ENCODE measurements around the gene CHMP4B.

The CHMP4B gene

DNA sequence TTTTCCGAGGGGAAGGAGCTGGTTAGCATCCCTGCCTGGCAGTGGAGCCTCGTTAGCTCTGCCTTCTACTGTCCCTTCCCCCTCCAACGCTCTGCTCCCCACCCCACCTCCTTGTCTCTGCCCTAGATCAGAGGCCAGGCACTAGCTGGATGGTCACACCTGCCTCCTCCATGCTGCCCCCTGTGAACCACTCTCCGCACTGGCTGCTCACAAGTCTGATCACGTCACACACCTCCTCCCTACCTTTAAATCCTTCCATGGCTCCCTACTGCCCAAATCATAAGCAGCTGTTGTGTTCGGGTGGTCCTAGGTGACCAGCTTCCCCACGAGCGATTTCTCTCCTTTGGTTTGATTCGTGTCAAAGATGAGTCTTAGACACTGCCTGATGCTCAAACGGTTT is 71.3 kb downstream of the CHMP4B start:
- no peak overlapping the region for H3K4me3 ChIP-seq (ENCODE audit: low read depth, low read length)
- TF ChIP-seq, protein P1, sequence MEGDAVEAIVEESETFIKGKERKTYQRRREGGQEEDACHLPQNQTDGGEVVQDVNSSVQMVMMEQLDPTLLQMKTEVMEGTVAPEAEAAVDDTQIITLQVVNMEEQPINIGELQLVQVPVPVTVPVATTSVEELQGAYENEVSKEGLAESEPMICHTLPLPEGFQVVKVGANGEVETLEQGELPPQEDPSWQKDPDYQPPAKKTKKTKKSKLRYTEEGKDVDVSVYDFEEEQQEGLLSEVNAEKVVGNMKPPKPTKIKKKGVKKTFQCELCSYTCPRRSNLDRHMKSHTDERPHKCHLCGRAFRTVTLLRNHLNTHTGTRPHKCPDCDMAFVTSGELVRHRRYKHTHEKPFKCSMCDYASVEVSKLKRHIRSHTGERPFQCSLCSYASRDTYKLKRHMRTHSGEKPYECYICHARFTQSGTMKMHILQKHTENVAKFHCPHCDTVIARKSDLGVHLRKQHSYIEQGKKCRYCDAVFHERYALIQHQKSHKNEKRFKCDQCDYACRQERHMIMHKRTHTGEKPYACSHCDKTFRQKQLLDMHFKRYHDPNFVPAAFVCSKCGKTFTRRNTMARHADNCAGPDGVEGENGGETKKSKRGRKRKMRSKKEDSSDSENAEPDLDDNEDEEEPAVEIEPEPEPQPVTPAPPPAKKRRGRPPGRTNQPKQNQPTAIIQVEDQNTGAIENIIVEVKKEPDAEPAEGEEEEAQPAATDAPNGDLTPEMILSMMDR (IDR thresholded peaks at IDR 0.05; ENCODE audit: low read depth, low read length) = no peak
- TF ChIP-seq MAX (IDR thresholded peaks at IDR 0.05; ENCODE audit: low read depth, low read length) (no peak), POLR2A (IDR thresholded peaks at IDR 0.05; ENCODE audit: extremely low read depth, insufficient read length) (no peak), MYC (IDR thresholded peaks at IDR 0.05; ENCODE audit: low read depth, low read length) (no peak)
- DNase-seq (ENCODE audit: low read depth) = no peak

DNA sequence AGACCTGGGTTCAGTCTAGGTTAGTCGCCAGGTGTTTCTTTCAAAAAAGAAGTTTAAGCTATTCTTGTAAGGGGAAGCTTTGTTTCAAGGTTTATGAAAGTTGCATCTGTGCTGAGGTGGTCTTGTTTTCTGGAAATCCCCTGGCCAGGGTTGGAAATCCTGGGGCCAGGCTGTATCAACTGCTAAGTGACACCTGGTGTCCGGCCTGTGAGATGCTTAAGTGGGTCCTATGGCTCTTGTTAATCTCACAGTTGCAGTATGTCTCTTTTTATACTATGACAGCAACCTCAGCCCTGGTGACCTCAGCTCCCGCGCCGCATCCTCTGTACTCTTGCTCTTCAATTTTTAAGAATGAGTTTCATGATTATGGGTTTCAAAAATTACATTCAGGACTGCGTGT is 72.0 kb downstream of the CHMP4B start:
- H3K4me3 ChIP-seq (ENCODE audit: low read depth, low read length) = no peak overlapping the region
- no peak for DNase-seq (ENCODE audit: low read depth)
- TF ChIP-seq POLR2A (IDR thresholded peaks at IDR 0.05; ENCODE audit: extremely low read depth, insufficient read length) = no peak
- TF ChIP-seq MAX (IDR thresholded peaks at IDR 0.05; ENCODE audit: low read depth, low read length) = no peak
- TF ChIP-seq, protein P1 (IDR thresholded peaks at IDR 0.05; ENCODE audit: low read depth, low read length) = no peak
- no peak for TF ChIP-seq MYC (IDR thresholded peaks at IDR 0.05; ENCODE audit: low read depth, low read length)

DNA sequence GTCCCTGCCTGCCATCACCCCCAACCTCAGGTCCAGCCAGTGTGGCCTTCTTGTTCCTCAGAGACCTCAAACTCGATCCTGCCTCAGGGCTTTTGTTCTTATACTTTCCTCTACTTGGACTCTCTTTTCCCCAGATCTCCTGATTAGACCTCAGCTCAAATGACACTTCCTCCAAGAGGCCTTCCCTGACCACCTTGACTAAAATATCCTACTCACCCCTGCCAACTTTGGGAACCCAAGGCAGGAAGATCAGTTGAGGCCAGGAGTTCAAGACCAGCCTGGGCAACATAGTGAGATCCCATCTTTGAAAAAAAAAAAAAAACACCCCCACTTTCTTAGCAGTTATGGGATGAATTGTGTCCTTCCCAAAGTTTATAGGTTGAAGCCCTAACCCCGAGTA is 73.5 kb downstream of the CHMP4B start:
- no peak for DNase-seq (ENCODE audit: low read depth)
- H3K4me3 ChIP-seq (ENCODE audit: low read depth, low read length) = no peak overlapping the region
- TF ChIP-seq MAX (IDR thresholded peaks at IDR 0.05; ENCODE audit: low read depth, low read length) (no peak), MYC (IDR thresholded peaks at IDR 0.05; ENCODE audit: low read depth, low read length) (no peak), POLR2A (IDR thresholded peaks at IDR 0.05; ENCODE audit: extremely low read depth, insufficient read length) (no peak)
- TF ChIP-seq, protein P1 (IDR thresholded peaks at IDR 0.05; ENCODE audit: low read depth, low read length) = no peak

DNA sequence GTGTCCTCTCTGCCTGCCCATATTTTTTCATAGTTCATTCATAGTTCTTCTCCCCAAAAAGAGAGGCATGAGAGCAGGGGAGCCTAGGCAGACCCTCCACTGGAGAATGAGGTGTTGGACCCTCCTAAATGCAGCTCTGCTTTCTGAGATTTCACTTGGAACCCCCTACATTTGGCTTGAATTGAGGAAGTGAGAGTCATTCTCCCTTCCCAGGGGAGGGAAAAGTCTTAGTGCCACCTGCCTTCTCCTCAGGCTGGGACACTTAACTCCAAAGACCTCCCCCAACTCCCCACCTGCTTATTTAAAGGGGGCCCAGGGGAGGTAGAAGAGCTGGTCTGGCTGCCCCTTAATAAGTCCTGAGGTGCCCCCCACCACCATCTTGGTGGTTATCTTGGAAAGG is 78.2 kb downstream of the CHMP4B start:
- TF ChIP-seq MYC (IDR thresholded peaks at IDR 0.05; ENCODE audit: low read depth, low read length) = no peak
- TF ChIP-seq POLR2A (IDR thresholded peaks at IDR 0.05; ENCODE audit: extremely low read depth, insufficient read length) = no peak
- TF ChIP-seq, protein P1 (IDR thresholded peaks at IDR 0.05; ENCODE audit: low read depth, low read length) = no peak
- TF ChIP-seq MAX (IDR thresholded peaks at IDR 0.05; ENCODE audit: low read depth, low read length) = no peak
- DNase-seq (ENCODE audit: low read depth) = no peak
- H3K4me3 ChIP-seq (ENCODE audit: low read depth, low read length) = no peak overlapping the region

- no peak for TF ChIP-seq MAX (IDR thresholded peaks at IDR 0.05; ENCODE audit: low read depth, low read length)
- TF ChIP-seq MYC (IDR thresholded peaks at IDR 0.05; ENCODE audit: low read depth, low read length) = no peak
- no peak for TF ChIP-seq POLR2A (IDR thresholded peaks at IDR 0.05; ENCODE audit: extremely low read depth, insufficient read length)
- TF ChIP-seq, protein P1 (IDR thresholded peaks at IDR 0.05; ENCODE audit: low read depth, low read length) = no peak
- DNase-seq (ENCODE audit: low read depth) = no peak
- H3K4me3 ChIP-seq (ENCODE audit: low read depth, low read length) = no peak overlapping the region
Observed at GRCh38 chr20:33890557-33890956, 79.4 kb downstream of the CHMP4B start.

DNA sequence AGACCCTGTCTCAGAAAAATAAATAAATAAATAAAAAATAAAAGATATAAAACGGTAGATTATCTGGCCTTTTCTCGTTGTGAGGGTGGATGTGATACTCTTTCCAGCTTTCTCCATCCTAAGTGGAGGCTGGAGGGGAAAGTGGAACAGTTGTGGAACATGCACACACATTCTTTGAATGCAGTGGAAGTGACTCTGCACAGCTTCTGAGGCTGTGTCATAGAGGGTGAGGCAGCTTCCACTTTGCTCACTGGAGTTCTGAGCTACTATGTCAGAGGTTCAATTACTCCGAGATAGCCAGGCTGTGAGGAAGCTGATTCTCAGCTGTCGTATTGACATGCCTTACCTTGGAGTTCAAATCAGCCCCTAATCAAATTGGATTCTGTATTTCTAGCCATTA is 82.2 kb downstream of the CHMP4B start:
- H3K4me3 ChIP-seq (ENCODE audit: low read depth, low read length) = no peak overlapping the region
- no peak for DNase-seq (ENCODE audit: low read depth)
- TF ChIP-seq, protein P1 (IDR thresholded peaks at IDR 0.05; ENCODE audit: low read depth, low read length) = no peak
- TF ChIP-seq MYC (IDR thresholded peaks at IDR 0.05; ENCODE audit: low read depth, low read length) = no peak
- TF ChIP-seq POLR2A (IDR thresholded peaks at IDR 0.05; ENCODE audit: extremely low read depth, insufficient read length) = no peak
- TF ChIP-seq MAX (IDR thresholded peaks at IDR 0.05; ENCODE audit: low read depth, low read length) = no peak
